WI38 (cell line): ENCODE measurements around the gene SNX17.

Experiments used
- H3K4me3 ChIP-seq: 2 replicates; pipeline ENCODE4 v1.5.1; 2011; ENCODE audit warnings: low read depth, mild to moderate bottlenecking, control low read depth, low read length
- TF ChIP-seq, protein P1 (sequence below): IDR thresholded peaks from 2 replicates; pipeline ENCODE4 v1.5.1; 2012; ENCODE audit warnings: low read depth, mild to moderate bottlenecking, control low read depth, low read length

Gene SNX17

DNA sequence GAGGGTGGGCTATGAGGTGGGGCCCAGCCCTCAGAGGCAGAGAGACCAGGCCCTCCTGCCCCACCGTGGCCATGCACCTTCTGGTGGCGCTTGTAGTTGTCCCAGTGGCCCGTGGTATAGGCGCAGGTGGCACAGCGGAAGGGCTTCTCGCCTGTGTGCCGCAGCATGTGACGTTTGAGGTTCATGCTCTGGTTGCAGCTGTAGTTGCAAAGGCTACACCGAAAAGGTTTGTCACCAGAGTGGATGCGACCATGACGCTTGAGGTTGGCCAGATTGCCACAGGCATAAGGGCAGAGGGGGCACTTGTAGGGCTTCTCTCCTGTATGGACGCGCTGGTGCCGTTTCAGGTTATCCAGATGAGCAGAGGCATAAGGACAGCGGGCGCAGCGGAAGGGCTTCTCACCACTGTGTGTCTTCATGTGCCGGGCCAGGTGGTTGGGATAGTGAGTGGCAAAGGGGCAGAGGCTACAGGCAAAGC is 7.2 kb downstream of the SNX17 start:
- H3K4me3 ChIP-seq = no peak overlapping the region

GRCh38 chr2:27378096-27378808 is 7.8 kb downstream of the SNX17 start:
- no peak overlapping the region for H3K4me3 ChIP-seq

More for the DNA sequence above, 7.2 kb downstream of the SNX17 start:
- TF ChIP-seq, protein P1, sequence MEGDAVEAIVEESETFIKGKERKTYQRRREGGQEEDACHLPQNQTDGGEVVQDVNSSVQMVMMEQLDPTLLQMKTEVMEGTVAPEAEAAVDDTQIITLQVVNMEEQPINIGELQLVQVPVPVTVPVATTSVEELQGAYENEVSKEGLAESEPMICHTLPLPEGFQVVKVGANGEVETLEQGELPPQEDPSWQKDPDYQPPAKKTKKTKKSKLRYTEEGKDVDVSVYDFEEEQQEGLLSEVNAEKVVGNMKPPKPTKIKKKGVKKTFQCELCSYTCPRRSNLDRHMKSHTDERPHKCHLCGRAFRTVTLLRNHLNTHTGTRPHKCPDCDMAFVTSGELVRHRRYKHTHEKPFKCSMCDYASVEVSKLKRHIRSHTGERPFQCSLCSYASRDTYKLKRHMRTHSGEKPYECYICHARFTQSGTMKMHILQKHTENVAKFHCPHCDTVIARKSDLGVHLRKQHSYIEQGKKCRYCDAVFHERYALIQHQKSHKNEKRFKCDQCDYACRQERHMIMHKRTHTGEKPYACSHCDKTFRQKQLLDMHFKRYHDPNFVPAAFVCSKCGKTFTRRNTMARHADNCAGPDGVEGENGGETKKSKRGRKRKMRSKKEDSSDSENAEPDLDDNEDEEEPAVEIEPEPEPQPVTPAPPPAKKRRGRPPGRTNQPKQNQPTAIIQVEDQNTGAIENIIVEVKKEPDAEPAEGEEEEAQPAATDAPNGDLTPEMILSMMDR = no peak

DNA sequence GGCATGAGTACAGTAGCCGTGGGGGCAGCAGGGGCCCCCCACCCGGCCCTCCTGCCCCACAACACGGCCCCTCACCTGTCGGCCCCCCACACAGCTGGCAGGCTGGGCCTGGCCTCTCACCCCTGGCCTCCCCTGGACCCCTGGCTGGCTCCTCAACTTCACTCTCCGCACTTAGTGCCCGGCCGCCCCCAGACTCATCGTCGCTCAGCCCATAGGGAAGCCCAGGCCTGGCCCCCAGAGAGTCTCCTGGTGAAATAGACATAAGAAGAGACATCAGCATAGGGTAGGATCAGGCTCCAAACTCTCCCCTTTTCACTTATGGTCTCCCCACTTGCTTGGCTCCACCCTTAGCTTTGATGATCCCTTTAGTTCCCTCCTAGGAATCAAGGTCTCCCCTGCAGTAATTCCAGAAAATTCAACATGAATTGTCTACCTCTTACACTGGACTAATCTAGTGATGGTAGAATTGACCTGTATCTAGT is 8.4 kb downstream of the SNX17 start:
- no peak overlapping the region for H3K4me3 ChIP-seq
- TF ChIP-seq, protein P1 = no peak

More at GRCh38 chr2:27378096-27378808, 7.8 kb downstream of the SNX17 start:
- TF ChIP-seq, protein P1 = no peak

DNA sequence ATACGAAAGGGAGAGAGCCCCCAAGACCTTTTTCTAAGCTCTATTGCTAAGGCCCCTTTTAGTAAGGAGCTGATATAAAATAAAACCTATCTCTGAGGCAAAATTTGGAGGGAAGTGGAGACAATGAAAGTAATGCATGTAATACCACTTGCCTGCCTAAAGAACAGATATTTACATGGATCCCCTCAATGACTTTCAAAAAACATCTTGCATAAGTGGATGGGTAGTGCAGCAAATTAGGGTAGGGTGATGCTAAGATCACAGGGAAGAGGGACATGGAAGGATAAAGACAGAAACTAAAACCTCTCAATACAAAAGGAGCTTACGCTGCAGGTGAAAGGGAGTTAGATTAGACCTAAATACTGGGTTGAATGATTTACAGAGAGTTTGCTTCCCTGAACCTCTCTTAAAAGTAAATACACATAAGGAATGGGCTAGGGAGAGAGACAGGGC is 9.0 kb downstream of the SNX17 start:
- peak overlapping the region; percentile 69 for H3K4me3 ChIP-seq
- TF ChIP-seq, protein P1 = no peak

GRCh38 chr2:27379836-27380625 is 9.6 kb downstream of the SNX17 start:
- H3K4me3 ChIP-seq = peak overlapping the region; percentile 69

DNA sequence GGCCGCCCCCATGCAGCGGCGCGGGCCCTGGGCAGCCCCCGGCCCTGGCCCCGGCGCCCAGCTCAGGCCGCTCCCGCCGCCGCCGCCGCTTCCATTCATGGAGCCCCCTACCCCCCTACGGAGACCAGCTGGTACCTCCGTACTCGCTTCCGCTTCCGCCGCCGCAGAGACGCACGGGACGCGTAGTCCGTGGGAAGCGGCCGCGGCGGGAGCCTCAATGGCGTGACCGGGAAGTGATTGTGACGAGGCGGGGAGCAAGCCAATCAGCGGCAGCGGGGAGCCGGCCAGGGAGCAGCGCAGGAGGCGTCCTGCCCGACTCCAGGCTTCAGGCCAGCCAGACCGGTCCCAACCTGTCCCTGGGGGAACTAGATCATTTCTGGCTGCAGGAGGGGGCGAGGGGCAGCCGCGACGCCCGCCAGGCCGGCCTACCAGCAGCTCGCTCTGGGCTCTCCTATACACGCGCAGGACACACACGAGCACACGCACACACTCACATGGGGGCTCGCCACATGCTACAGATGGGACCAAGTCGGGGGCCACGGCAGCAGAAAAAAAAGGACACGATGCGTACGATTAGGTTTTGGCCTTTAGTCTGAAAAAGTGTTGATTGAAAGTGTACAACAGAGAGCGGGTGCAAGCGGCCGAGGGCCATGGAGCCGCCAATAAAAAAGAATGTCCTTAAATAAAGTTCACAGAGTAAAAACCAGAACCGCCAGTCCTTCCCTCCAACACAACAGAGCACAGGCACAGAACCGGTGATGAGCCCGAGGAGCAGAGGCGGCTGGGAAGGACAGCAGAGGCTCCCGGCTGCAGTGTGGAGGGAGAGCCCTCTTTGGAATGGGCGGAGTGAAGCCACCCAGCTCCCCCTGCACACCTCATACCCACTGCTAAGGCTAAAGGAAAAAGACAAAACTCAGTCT is 10.5 kb downstream of the SNX17 start, which contains the start of gene ZNF513:
Gene ZNF513 (minus strand): TSS at position 109 of the 920 bp plus-strand sequence. CDS start 208 bp downstream, outside the sequence.
- TF ChIP-seq, protein P1 = no peak
- peak within 1 kb of the TSS; percentile 69 for H3K4me3 ChIP-seq

More at GRCh38 chr2:27379836-27380625, 9.6 kb downstream of the SNX17 start:
- TF ChIP-seq, protein P1 = no peak
